ENCODE measurements around the gene E4F1. TPM values are rescaled to one million over a fixed set of nuclear protein-coding genes. Genes with fewer than 3 reads are reported as not detected.

Gene E4F1
- total and polyA plus RNA-seq, 2 of the 13 experiments (the other 11 are each of a cell fraction or from before 2014, with no cell fraction given): 13.8 to 19.5 TPM

DNA sequence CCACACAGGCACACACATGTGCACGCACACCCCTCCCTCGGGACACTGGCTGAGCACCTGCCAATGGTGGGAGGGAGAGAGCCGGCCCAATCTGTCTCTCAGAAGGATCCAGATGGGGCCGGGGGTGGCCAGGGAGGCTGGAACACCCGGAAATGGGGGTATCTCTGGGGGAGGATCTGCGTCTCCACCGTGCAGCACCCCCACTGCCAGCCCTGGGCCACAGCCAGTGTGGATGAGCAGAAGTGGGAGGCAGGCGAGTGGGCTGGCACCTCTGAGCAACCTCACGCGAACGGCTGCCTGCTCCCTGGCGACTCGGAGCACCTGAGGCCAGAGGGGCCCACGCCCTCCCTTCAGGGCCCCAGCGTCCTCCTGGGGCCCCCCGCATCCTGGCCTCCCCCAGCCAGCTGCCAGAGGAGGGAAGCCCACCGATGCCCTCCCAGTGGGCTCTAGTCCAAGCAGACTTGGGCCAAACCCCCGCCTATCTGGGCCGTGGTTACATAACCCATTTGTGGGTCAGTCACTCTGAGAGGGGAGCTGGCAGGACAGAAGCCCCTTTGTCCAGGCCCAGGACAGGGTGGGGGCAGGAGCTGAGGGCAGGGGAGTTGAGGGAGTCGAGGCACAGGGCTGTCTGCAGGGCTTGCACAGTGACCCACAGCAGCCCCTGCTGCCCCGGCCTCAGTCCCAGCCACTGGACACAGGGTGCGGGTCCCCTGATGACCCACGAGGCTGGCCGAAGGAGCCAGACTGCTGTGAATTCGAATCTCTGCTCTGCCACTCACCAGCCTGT is 32.5 kb upstream of the E4F1 start (continued):
- no peak for TF ChIP-seq CBX1 (IDR thresholded peaks at IDR 0.05; ENCODE audit: low read depth)
- peak; percentile 13; the same call in 1 of the 2 replicates for TF ChIP-seq KDM5B (CRISPR knock-in tag; IDR thresholded peaks at IDR 0.05; ENCODE audit: borderline replicate concordance)
- 0 out of 2 replicates have a peak, but pooled peaks have one; percentile 36 for TF ChIP-seq POGZ (CRISPR knock-in tag; IDR thresholded peaks at IDR 0.05)
- no peak for TF ChIP-seq ZNF609 (CRISPR knock-in tag; IDR thresholded peaks at IDR 0.05; ENCODE audit: borderline replicate concordance)
- TF ChIP-seq ZMAT3 (CRISPR knock-in tag; conservative IDR thresholded peaks at IDR 0.05): no peak
- TF ChIP-seq, protein P1, sequence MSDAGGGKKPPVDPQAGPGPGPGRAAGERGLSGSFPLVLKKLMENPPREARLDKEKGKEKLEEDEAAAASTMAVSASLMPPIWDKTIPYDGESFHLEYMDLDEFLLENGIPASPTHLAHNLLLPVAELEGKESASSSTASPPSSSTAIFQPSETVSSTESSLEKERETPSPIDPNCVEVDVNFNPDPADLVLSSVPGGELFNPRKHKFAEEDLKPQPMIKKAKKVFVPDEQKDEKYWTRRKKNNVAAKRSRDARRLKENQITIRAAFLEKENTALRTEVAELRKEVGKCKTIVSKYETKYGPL (CRISPR knock-in tag; IDR thresholded peaks at IDR 0.05): peak; percentile 35; the same call in 1 of the 2 replicates
- TF ChIP-seq, protein P2, sequence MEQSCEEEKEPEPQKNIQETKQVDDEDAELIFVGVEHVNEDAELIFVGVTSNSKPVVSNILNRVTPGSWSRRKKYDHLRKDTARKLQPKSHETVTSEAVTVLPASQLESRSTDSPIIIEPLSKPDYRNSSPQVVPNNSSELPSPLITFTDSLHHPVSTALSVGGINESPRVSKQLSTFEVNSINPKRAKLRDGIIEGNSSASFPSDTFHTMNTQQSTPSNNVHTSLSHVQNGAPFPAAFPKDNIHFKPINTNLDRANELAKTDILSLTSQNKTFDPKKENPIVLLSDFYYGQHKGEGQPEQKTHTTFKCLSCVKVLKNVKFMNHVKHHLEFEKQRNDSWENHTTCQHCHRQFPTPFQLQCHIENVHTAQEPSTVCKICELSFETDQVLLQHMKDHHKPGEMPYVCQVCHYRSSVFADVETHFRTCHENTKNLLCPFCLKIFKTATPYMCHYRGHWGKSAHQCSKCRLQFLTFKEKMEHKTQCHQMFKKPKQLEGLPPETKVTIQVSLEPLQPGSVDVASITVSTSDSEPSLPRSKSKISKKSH (CRISPR knock-in tag; IDR thresholded peaks at IDR 0.05; ENCODE audit: borderline replicate concordance): no peak
- no peak for TF ChIP-seq ZMYM2 (CRISPR knock-in tag; IDR thresholded peaks at IDR 0.05)
- no peak for TF ChIP-seq IKZF1 (IDR thresholded peaks at IDR 0.05)
- TF ChIP-seq SSRP1 (CRISPR knock-in tag; IDR thresholded peaks at IDR 0.05): no peak
- no peak for TF ChIP-seq TCF7 (IDR thresholded peaks at IDR 0.05; ENCODE audit: low read depth)
- no peak for TF ChIP-seq HDAC2 (CRISPR knock-in tag; IDR thresholded peaks at IDR 0.05)
- peak; percentile 34; the same call in 1 of the 2 replicates for TF ChIP-seq ZNF563 (CRISPR knock-in tag; IDR thresholded peaks at IDR 0.05)
- no peak for TF ChIP-seq ZNF350 (CRISPR knock-in tag; IDR thresholded peaks at IDR 0.05; ENCODE audit: borderline replicate concordance, low read depth)
- TF ChIP-seq ZFYVE20 (CRISPR knock-in tag; IDR thresholded peaks at IDR 0.05; ENCODE audit: borderline replicate concordance, low read depth): no peak
- TF ChIP-seq SP4 (CRISPR knock-in tag; IDR thresholded peaks at IDR 0.05): 0 out of 2 replicates have a peak, but pooled peaks have one; percentile 36
- TF ChIP-seq PCBP1 (IDR thresholded peaks at IDR 0.05; ENCODE audit: borderline replicate concordance, low read depth, low read length): 0 out of 2 replicates have a peak, but pooled peaks have one; percentile 30
- TF ChIP-seq GATA4 (IDR thresholded peaks at IDR 0.05; ENCODE audit: borderline replicate concordance, low read depth): no peak
- TF ChIP-seq, protein P3, sequence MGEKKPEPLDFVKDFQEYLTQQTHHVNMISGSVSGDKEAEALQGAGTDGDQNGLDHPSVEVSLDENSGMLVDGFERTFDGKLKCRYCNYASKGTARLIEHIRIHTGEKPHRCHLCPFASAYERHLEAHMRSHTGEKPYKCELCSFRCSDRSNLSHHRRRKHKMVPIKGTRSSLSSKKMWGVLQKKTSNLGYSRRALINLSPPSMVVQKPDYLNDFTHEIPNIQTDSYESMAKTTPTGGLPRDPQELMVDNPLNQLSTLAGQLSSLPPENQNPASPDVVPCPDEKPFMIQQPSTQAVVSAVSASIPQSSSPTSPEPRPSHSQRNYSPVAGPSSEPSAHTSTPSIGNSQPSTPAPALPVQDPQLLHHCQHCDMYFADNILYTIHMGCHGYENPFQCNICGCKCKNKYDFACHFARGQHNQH (CRISPR knock-in tag; IDR thresholded peaks at IDR 0.05): 0 out of 2 replicates have a peak, but pooled peaks have one; percentile 27
